ENCODE data around the gene SOAT2. TPM values are rescaled to one million over a fixed set of nuclear protein-coding genes. Genes with fewer than 3 reads are reported as not detected.

Gene SOAT2
- total RNA-seq, 1 donor from 2014 or later, result 0.40 TPM

- Mint-ChIP-seq H3K27ac (no peak overlapping the region), H3K4me1 (no peaks in the 10 kb centered on the region), H3K4me3 (no peak overlapping the region), H3K27me3 (ENCODE audit: low read depth) (no peaks in the 10 kb centered on the region), H3K9me3 (no peaks in the 10 kb centered on the region), H3K36me3 (peaks cover 2% of the 10 kb centered on the region)
- DNase-seq (ENCODE audit: low spot score in 2 of 2, unreplicated experiment in 2 of 2), result no peak
- TF ChIP-seq CTCF (IDR thresholded peaks at IDR 0.05; ENCODE audit: unreplicated experiment), result no peak
Measured at GRCh38 chr12:53151039-53151438, 47.8 kb downstream of the SOAT2 start.

GRCh38 chr12:53152390-53152789 lies 49.1 kb downstream of the SOAT2 start:
- DNase-seq (ENCODE audit: low spot score in 2 of 2, unreplicated experiment in 2 of 2), result no peak
- TF ChIP-seq CTCF (IDR thresholded peaks at IDR 0.05; ENCODE audit: unreplicated experiment), result no peak
- Mint-ChIP-seq H3K4me1 (no peaks in the 10 kb centered on the region), H3K4me3 (no peak overlapping the region), H3K36me3 (peaks cover 2% of the 10 kb centered on the region), H3K27me3 (ENCODE audit: low read depth) (no peaks in the 10 kb centered on the region), H3K27ac (no peak overlapping the region), H3K9me3 (no peaks in the 10 kb centered on the region)

GRCh38 chr12:53159195-53159839 lies 56.0 kb downstream of the SOAT2 start:
- H3K4me1 Mint-ChIP-seq, result no peaks in the 10 kb centered on the region
- no peaks in the 10 kb centered on the region for H3K27me3 Mint-ChIP-seq (ENCODE audit: low read depth)
- no peak overlapping the region for H3K4me3 Mint-ChIP-seq
- peak; percentile 48 to 87 for DNase-seq (ENCODE audit: low spot score in 2 of 2, unreplicated experiment in 2 of 2)
- H3K9me3 Mint-ChIP-seq, result no peaks in the 10 kb centered on the region
- peaks cover 12% of the 10 kb centered on the region for H3K36me3 Mint-ChIP-seq
- H3K27ac Mint-ChIP-seq, result no peak overlapping the region
- TF ChIP-seq CTCF (IDR thresholded peaks at IDR 0.05; ENCODE audit: unreplicated experiment), result peak; percentile 94

DNA sequence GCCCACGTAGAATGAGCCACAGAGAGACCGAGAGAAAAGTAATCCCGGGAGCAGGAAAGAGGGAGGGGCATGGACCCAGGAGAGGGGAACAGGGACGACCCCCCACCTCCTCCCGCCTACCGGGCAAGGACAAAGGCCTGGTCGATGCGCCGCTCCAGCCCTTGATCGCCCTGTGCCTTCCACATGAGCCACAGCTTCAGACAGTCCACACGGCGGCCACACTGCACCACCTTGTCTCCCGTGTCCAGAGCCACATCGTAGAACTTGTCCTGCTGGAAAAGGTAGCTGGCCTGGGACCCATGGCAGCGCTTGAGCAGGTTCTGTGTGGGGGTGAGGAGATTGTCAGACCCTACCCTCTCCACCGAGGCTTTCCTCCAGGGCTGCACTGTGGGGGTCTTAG lies 56.7 kb downstream of the SOAT2 start:
- no peaks in the 10 kb centered on the region for H3K4me1 Mint-ChIP-seq
- TF ChIP-seq CTCF (IDR thresholded peaks at IDR 0.05; ENCODE audit: unreplicated experiment), result no peak
- no peak overlapping the region for H3K27ac Mint-ChIP-seq
- DNase-seq (ENCODE audit: low spot score in 2 of 2, unreplicated experiment in 2 of 2), result no peak
- H3K36me3 Mint-ChIP-seq, result peaks cover 19% of the 10 kb centered on the region
- no peaks in the 10 kb centered on the region for H3K9me3 Mint-ChIP-seq
- H3K4me3 Mint-ChIP-seq, result no peak overlapping the region
- no peaks in the 10 kb centered on the region for H3K27me3 Mint-ChIP-seq (ENCODE audit: low read depth)

- Mint-ChIP-seq H3K27ac (no peak overlapping the region), H3K27me3 (ENCODE audit: low read depth) (no peaks in the 10 kb centered on the region), H3K9me3 (no peaks in the 10 kb centered on the region), H3K4me3 (no peak overlapping the region), H3K36me3 (peaks cover 21% of the 10 kb centered on the region), H3K4me1 (no peaks in the 10 kb centered on the region)
- no peak for DNase-seq (ENCODE audit: low spot score in 2 of 2, unreplicated experiment in 2 of 2)
- TF ChIP-seq CTCF (IDR thresholded peaks at IDR 0.05; ENCODE audit: unreplicated experiment), result no peak
Measured at GRCh38 chr12:53160673-53161072, 57.4 kb downstream of the SOAT2 start.
